GM19240 (cell line): ENCODE measurements around the gene EPB41L2.
"Not testable (repeated sequence)": the region's sequence is repeated elsewhere in the genome, so short reads cannot be mapped to it uniquely, and the experiment has no call there.

Source experiments
- DNase-seq: peaks from one replicate; pipeline ENCODE4 v3.0.0; 2011; ENCODE audit warnings: low spot score; ENCODE audit not compliant: insufficient read length

EPB41L2 gene

GRCh38 chr6:131063028-131063763 is at the start of gene EPB41L2:
EPB41L2 (minus strand) TSS chr6:131063245; CDS start chr6:130956485, 106,760 bp downstream.
- peak; percentile 41 for DNase-seq

DNA sequence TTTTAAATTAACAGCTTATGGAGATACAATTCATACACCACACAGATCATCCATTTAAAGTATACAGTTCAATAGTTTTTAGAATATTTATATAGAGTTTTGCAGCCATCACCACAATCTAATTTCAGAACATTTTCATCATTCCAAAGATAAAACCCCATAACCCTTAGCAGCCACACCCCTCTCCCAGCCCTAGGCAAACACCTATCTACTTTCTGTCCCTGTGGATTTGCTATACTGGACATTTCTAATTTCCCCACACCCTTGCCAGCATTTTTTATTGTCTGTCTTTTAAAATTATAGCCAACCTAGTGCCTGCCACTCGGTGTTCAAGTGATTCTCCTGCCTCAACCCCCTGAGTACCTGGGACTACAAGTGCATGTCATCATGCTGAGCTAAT is 49.2 kb upstream of the EPB41L2 start:
- no peak for DNase-seq

DNA sequence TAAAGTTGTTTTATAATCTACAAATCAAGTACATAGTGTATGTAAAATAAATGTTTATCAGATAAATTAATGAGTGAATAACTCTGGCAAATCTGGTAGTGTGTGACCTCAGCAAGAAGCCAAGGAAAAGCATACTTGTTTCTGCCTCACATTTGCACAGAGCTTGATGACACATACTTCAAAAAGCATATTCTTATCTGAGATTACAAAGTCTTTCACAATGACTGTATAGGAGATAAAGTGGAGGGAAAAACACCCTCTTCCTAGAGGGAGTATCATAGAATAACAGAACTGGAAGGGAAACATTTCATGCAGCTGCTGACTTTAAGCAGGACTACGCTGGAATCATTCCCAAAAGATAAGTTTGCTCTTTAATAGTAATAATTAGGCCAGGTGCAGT is 44.1 kb upstream of the EPB41L2 start:
- DNase-seq = no peak

GRCh38 chr6:131103901-131104300 is 40.9 kb upstream of the EPB41L2 start:
- DNase-seq = no peak

DNA sequence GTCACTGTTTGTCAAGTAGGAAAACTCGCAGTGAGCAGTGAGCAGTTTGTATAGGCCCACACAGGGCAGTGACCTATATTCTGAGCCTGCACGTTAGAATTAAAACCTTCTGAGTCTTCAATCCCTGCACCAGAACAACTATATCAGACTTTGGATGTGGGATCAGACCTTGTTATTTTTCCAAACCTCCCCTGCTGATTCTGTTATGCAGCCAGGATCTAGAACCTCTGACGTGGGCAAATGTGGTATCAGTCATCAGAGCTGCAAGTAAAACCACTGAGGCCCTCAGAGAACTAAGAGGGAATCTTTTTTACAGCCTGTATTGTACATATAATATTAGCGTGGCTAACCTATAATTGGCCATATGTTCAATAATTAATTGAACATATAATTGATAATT is 40.3 kb upstream of the EPB41L2 start:
- no peak for DNase-seq

DNA sequence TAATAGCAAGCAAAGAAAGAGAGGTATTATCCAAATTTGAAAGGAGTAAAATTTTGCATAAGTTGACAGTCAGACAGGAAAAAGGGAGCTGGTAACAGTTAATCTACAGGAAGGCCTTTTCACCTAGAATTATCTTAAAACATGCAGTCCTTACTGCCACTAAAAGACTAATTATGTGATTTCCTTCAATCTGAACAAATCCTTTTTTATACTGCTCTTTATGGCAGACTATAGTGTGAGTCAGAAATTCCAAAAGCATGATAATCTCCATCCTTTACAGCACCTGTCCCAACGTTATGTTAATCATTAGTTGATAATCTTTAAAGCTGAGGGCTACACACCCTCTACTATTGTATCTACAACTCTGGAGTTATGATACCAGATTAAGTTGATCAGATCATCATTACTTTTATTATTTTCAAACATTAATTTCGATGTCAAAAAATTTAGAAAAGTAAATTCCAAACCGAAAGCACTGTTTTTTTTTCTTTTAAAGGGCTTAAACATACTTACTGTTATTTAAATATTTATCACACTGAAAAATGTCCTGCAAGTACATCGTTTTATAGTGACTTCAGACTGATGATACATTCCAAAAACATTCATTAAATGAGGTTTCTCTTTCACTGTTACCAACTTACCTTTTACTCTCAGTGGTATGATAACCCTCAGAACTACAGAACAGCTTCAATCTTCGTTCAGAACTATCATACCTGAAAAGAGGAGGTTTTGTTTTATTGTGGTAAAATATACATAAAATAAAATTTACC is 39.1 kb upstream of the EPB41L2 start:
- DNase-seq = no peak

- DNase-seq = no peak
Observed at GRCh38 chr6:131096786-131097185, 33.7 kb upstream of the EPB41L2 start.

DNA sequence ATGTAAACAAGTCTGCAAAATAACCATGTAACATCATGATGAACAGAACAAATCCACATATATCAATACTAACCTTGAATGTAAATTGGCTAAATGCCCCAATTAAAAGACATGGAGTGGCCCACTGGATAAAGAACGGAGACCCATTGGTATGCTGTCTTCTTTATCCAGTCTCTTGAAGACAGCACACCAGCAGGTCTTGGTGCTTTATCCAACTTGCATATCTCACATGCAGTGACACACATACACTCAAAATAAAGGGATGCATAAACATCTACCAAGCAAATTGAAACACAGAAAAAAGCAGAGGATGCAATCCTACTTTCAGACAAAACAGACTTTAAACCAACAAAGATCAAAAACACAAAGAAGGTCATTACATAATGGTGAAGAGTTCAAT is 30.3 kb upstream of the EPB41L2 start:
- DNase-seq = no peak

DNA sequence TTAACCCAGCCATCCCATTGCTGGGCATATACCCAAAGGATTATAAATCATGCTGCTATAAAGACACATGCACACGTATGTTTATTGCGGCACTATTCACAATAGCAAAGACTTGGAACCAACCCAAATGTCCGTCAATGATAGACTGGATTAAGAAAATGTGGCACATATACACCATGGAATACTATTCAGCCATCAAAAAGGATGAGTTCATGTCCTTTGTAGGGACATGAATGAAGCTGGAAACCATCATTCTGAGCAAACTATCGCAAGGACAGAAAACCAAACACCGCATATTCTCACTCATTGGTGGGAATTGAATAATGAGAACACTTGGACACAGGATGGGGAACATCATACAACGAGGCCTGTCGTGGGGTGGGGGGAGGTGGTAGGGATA is 28.9 kb upstream of the EPB41L2 start:
- DNase-seq = not testable (repeated sequence)

GRCh38 chr6:131090339-131090738 is 27.3 kb upstream of the EPB41L2 start:
- not testable (repeated sequence) for DNase-seq

DNA sequence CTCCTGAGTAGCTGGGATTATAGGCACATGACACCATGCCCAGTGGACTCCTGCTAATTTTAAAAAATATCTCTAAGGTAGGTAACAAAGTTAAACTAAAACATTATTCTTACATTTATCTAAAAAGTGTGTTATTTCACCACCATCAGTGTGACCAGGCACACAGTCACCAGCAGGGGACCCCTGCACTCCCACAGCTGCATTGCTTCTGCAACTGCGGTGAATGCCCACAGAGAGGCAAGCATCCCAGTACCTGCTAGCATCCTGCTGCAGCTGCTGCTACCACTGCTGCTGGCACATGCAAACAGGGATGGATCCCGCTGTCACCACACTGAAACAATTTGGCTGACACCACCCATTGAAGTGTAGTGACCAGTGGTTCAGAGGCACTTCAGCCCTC is 21.9 kb upstream of the EPB41L2 start:
- no peak for DNase-seq

DNA sequence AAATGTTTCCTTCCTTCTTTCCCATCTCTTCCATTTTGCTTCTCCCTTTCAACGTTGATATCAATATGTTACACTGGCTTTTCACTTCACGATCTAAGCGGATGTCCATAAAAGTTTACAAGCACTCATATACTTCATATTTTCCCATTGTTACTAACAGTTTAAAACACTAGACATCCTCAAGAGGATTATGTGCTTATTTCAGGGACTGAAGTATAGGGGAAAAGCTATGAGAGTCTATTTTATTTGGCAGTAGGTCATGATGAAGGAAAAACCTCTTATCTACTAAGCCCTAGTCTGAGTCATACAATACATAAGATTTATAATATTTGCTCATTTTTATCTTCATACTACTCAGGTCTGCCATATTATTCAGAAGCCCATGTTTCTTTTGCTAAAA is 20.6 kb upstream of the EPB41L2 start:
- DNase-seq = no peak

GRCh38 chr6:131082335-131082734 is 19.3 kb upstream of the EPB41L2 start:
- no peak for DNase-seq

DNA sequence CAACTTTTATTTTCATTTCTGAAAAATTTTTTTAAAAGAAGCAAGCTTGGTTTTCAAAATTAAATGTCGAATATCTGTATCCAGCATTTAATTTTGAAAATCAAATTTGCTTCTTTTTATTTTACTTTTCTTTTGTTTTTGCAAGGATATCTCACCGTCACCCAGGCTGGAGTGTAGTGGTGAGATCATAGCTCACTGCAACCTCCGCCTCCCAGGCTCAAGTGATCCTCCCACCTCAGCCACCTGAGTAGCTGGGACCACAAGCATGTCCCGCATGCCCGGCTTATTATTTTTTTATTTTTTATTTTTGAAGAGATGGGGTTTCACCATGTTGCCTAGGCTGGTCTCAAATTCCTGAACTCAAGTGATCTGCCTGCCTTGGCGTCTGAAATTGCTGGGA is 17.0 kb upstream of the EPB41L2 start:
- DNase-seq = no peak

- no peak for DNase-seq
Observed at GRCh38 chr6:131073577-131073976, 10.5 kb upstream of the EPB41L2 start.

- DNase-seq = no peak
Observed at GRCh38 chr6:131070061-131070460, 7.0 kb upstream of the EPB41L2 start.

DNA sequence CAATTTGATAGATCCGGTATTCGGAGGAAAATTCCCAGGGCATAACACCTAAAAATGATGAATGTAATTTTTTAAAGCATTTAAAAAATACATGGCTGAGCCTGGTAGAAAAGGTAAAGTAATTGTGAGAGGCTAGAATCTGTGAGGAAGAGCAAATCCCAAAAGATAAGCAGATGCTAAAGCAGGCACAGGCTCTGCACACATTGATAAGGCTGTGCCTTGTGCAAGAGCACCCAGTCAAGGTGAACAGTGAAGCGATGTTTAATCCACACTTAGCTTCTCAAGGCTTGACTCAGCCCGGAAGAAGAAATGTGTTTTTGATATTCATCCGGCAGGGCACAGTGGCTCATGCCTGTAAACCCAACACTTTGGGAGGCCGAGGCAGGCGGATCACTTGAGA is 5.1 kb upstream of the EPB41L2 start:
- DNase-seq = no peak

- DNase-seq = no peak
Observed at GRCh38 chr6:131067521-131067920, 4.5 kb upstream of the EPB41L2 start.

DNA sequence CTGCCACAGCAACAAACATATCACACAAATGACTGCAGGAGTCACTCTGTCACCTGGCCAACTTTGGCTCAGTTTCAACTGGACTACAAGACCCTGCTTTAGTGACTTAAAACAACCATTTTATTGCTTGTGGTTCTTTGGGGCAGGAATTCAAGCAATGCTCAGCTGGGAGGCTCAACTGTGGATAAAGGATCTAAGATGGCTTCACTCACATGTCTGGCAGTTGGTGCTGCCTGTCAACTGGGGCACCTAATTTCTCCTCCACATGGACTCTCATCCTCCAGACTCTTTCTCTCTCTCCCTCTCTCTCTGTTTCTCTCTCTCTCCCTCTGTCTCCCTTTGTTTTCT is 2.8 kb upstream of the EPB41L2 start:
- no peak for DNase-seq

DNA sequence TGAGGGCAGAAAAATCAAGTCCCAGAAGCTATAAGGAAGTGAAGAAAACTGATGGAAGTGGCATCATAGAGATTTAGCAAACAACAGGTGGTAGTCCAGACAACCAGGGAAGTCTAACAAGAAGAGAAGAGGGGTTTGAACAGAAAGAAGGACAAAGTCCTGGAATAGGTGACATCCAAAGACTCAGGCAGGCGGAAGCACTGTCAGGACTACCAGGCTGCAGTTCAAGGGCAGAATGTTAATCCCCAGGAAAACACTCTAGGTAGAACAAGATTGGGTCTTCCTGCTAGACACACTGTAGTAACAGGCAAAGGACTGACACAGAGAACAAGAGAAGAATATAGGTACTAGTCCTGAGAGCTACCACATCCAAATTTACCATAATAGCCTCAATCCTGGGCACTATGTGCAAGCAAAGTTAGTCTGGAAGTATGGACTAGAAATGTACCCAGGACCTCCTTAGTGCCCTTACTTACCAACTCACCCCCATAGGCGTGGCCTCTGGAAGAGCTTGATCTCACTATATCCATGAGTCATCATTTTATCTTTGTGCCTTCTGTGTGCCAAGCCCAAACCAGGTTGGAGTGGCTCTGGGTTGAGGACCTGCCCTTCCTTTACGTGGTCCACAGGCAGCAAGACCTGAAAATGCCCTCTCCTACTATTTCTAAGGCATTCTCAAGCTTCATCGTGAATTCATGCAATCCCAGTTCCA is 2.2 kb upstream of the EPB41L2 start:
- DNase-seq = no peak

GRCh38 chr6:131063764-131064272 is 773 bp upstream of the EPB41L2 start:
- DNase-seq = no peak
